IPS DF 4.7 (cell line): ENCODE measurements around the gene SDHAF2.
"Not testable (repeated sequence)": the region's sequence is repeated elsewhere in the genome, so short reads cannot be mapped to it uniquely, and the experiment has no call there.

Experiments
- DNase-seq: peaks from one replicate; pipeline ENCODE4 v3.0.0-alpha.2; 2013; ENCODE audit warnings: low spot score; ENCODE audit errors: extremely low read depth

Gene SDHAF2

DNA sequence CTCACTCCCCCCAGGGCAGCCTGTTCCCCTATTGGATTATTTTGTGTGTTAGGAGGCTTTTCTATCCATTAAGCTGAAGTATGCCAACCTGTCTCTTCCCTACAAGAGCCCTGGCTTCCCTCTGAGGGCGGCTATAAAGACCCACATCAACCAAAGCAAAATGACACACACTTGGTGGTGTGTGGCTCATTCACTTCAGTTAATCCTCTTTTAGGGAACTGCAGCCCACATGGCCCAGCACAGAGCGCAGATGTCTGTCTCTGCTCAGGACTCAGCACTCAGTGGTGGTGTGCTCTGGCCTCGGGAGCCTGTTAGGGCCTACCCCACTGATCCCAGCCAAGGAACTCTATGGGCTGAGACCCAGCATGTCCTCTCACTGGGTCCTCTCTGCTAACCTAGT, 46.4 kb downstream of the SDHAF2 start:
- DNase-seq: no peak

DNA sequence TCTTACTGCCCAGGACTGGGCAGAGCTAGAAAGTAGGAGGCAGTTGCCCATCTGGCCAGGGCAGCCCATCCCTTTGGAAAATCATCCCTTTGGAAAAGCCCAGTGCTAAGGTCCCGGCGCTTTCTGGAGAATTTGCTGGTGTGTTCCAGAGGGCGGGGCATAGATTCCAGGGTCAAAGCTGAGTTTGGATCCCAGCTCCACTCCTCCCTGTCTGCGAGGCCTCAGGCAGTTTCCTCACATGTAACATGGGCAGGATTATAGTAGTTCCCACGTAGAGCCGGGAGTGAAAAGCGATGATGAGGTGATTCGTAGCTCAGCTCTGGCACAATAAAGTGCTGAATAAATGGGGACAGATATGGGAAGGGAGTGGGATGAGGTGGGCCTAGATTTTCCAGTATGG, 47.2 kb downstream of the SDHAF2 start:
- DNase-seq: no peak

DNA sequence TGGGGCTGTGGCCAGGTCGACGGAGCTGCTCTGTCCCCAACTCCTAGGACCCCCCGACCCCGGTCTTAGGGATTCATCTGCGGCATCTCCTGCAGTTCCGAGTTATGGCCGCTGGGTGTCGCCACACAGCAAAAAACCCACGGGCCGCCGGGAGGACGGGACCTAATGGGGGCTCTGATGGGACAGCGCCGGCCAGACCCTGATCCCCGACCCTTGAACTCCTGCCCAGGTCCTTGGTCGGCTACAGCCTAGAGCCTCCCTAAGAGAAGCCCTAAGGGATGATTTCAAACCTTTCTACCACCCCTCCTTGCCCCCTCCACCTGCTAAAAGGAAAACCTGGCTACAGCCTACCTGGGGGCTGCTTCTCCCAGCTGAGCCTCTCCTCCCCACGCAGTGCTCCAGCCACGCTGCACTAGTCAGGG, 47.8 kb downstream of the SDHAF2 start:
- DNase-seq: no peak

DNA sequence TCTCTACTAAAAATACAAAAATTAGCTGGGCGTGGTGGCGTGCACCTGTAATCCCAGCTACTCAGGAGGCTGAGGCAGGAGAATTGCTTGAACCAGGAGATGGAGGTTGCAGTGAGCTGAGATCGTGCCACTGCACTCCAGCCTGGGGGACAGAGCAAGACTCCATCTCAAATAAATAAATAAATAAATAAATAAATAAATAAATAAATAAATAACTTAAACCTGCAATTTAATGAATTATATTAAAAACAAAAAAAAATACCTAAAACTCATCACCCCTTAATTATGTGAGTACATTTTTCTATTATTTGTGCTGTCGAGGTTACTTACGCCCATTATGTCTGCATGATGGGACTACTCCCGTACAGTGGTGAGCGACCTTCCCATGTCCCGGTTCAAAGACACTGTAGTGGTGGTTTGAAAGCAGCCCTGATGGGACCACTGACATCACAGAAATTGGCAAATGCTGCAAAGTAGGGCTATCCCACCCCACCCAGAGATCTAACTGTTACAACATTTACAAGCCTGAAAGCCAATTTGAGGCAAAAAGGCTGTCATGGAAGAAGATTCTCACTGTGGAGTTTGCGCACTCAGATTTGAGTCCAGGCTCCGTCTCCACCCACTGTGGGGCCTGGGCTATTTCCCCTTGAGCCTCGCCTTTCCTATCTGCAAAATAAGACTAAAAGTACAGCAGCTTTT, 49.6 kb downstream of the SDHAF2 start:
- DNase-seq: not testable (repeated sequence)

DNA sequence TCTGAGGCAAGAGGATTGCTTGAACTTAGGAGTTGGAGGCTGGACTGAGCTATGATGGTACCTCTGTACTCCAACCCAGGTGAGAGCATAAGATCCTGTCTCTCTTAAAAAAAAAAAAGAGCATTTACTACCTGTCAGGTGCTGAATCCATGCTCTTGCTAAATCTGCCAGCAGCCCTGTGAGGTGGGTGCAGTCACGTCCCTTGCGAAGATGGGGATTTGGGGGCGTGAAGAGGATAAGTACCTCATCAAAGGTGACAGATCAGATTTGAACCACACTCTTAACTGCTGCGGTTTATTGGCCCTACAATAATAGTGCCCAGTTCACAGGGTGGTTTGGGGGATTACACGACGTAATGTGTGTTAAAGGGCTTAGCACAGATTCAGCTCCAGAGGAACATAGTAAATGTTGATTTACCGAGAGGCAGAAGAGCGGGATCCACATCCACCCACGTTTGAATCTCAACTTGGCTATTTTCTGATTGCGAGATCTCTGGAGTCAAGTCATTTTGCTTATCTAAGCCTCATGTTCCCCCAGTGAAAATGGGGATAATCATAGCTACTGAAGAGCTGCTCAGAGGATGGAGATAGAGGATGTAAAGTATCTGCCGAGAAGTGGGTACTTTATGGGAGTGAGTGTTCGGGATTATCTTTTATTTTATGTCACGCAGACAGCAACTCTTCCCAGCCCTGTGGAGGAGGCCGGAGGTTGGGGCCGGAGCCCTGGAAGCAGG, 50.5 kb downstream of the SDHAF2 start:
- DNase-seq: no peak

DNA sequence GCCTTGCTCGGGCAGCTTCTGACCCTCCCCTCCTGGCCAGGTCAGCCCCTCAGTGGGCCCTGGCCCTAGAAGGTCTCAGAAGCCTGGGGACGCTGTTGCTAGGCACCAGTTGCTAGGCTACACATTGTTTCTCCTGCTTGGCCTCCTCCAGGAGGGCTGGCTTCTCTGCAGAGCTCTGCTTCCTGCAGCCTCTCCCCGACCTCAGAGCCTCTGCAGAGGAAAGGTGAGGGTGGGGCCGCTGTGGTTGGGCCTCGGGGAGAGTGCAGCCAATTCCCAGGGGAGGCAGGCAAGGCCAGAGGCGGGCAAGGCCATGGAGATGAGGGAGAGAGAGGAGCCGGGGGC, 51.0 kb downstream of the SDHAF2 start:
- DNase-seq: no peak

DNA sequence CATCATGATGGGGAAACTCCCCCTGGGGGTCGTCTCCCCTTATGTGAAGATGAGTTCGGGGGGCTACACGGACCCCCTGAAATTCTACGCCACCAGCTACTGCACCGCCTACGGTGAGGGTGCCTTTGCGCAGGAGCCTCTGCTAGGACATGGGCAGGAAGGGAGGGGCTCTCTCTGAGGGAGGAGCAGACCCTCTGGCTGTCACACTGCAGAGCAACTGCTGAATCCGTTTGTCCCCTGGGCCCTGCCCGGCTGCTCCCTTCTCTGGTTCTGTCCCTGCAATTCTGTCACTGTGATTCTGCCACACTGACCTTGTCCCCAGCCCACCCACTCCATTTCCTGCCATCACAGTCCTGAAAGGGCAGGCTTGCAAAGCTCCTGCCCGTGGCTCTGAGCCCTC, 51.9 kb downstream of the SDHAF2 start:
- DNase-seq: no peak

DNA sequence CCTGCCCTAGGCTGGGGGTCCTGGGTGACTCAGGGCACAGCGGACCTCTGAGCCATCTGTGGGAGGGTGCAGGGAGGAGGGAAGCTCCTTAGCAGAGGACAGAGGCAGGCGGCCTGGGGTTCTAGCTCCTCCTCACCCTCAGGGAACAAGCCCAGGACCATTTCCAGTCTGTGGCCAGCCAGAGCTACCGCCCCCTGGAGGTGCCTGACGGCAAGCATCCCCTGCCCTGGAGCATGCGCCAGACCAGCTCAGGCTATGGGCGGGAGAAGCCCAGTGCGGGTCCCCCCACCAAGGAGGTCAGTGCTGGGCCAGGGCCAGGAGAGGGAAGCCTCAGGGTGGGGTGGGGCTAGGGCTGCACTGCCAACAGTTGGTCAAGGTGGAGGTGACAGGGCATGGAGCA, 52.6 kb downstream of the SDHAF2 start:
- DNase-seq: no peak

DNA sequence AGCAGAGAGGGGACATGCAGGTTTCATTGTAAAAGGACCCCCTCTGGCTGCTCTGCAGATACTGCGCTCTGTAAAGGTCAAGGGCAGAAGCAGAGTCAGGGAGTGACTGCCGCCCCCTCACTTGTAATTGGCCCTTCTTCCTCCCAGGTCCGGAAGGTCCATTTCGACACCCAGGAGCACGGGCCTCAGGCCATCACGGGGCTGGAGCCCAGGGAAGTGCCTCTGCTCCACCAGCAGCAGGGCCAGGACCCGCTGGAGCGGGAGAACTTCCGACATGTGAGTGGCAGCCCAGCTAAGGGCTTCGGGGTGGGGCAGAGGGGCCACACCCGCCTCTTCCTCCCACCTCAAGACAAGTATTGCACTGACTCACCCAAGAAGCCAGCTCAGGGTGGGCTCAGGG, 54.6 kb downstream of the SDHAF2 start:
- DNase-seq: no peak

DNA sequence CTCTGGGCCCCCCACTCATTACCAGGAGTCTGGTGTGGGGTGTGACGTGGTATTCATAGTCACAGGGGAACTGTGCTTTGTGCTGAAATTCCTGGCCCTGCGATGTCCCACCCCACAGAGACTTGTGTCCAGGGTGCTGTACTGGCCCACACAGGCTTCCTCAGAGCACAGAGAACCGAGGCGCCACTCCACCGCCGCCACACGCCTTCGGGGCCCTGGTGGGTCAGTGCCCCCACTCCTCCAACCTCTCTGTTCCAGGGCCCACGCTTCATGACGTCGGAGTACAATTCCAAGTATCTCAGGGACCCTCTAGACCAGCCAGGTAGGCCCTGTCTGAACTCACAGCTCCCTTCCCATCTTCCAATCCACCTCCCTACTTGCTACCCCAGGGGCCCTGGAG, 55.2 kb downstream of the SDHAF2 start:
- no peak for DNase-seq

DNA sequence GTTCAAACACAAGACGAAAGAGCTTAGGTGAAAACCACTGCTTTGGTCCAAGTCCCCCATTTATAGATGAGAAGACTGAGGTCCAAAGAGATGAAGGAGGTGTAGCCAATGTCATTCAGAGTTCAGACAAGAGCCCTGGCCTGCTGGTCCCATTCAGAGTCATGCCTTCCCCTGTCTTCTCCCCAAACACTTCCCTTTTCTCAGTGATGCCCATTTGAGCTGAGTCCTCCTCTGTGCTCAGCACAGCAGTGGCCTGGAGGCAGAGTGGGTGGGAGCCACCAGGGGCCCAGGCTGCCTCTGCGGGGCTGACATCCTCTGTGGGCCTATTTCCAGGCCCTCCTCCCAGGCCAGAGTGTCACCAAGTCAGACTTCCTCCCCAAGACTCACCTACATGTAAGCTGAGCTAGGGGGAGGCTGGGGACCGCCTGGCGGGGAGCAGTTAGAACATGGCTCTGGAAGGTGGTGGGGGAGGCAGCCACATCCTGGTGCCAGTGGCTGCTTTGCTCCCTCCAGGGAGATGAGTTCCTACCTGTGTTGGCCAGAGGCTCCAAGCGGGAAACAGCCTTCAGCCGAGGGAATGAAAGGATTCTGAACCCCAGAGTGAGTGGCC, 56.2 kb downstream of the SDHAF2 start:
- no peak for DNase-seq

DNA sequence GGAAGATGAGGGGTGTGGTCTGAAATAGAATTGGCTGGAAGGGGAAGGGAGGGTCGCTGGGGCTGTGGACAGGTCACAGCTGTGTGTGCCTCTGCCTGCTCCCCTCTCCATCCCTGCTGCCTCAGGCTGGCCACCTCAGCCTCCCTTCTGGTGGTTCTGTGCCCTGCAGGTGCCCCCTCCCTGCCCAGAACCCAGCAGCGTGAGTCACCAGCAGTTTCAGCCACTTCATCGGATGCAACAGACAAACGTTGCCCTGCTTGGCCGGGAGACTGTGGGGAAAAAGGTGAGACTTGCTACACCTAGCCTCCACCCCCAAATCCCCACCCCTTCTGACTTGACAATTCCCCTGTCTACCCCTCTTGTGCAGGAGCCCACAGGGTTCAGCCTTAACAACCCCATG, 56.9 kb downstream of the SDHAF2 start:
- DNase-seq: no peak

DNA sequence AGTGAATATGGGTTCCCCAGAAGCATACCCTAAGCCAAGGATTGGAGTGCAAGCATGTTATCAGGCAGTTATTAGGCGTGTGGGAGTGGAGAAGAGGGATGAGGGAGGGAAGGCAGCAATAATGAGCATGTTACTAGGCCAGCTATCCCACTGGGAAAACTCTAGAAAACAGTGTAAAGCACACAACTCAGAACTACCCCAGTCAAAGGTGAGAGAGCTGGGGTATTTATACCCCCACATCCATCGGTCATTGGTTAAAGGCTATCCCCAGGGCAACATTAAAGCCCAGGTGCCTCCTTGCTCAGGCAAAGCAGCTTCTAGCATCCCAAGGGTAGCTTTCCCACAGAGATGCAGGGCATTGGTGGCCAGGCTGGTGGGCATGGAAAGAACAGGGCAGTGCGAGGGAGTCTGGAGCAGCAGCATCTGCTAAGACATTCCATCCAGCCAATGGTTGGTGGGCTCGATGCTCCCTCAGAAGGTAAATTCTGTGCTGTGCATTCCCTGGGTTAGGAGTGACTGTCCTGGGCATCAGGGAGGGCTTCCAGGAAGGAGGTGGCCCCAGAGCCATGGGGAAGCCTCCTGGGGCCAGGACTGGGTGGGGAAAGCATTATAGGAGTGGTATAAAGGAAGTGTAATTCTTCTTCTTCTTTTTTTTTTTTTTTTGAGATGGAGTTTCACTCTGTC, 57.6 kb downstream of the SDHAF2 start:
- no peak for DNase-seq

DNA sequence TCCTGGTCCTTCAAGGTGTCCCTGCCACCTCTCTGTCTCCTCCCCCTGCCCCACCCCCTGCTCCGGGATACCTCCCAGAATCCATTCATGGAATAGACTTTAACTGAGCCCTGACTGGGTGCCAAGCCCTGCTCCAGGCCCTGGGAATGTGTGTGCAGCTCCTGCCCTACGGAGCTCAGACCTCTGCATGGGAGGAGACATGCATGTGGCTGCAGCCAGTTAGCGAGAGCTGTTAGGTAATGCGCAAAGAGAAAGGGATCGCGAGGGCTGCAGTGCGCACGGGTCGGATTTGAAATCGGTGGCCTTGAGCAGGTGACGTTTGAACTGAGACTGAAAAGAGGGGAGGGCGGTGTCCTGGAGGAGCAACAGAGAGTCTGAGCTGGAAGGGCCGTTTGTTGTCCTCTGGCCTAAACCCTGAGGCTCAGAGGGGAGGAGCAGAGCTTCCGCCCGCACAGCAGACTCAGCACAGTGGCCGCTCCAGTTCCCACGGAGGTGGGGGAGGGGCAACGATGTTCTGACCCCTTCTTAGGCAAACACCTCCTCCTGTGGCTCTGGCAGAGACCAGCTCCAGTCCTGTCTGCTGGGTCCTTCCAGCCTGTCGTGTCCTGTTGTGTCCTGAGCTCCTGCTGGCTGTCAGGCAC, 58.8 kb downstream of the SDHAF2 start:
- DNase-seq: no peak

DNA sequence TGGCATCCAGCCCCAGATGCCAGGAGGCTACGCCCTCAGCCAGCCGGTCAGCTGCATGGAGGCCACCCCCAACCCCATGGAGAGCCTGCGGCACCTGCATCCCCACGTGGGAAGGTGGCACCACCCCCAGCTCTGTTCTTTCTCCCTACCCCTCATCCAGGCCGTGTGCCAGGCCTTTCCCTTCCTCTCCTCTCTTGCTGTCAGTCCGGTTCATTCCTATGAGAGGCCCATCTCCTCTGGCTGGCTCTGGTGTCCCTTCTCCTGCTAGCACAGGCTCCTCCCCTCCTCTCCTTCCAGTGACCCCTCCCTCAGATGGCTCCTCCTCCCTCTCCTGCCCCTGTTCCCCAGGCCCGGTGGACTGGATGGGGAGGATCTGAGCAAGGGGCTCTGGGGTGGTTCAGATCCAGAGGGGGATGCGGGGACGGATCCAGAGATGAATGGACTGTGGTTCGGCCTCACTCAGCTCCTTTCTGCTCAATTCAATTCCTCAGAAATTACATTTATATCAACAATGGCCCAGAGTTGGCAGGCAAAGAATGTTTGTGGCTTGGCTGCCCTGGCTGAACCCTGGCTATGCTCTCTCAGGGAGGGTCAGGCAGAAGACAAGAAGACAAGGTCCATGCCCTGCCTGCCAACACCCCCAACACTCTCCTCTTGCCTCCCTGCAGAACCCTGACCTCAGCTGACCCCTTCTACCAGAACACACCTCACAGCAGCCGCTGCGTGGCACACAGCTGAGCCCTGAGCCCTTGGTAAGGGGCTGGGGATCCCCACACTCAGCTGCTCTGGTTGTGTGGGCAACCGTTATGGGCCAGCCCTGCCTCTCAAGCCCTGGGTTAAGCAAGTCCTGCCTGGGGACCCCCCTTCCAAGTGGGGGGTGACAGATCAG, 60.2 kb downstream of the SDHAF2 start:
- DNase-seq: no peak

DNA sequence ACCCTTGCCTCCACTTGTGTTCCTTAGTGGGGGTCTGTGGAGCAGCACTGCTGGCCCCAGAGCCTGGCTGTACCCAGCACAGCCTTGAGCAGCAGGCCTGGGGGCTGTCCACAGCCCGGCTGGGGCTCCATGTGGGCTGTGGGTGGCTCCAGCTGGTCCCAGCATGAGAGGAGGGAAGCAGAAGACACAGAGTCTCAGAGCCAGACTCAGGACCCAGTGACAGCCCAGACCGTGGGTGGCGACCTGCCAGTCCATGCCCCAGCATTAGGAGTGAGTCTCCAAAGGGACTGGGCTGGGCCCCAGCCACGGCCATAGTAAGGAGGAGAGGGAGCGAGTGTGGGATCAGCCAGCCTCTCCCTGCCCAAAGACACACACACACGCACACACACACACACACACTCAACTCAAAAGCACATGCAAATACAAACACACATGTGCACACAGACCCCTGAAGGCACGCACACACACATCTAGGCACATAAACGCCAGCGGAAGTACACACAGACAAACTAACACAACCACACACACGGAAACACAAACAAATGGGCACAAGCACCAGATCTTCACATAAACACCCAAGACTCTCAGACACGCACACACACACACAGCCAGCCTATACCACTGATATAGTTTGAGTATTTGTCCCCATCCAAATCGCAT, 61.9 kb downstream of the SDHAF2 start:
- no peak for DNase-seq

DNA sequence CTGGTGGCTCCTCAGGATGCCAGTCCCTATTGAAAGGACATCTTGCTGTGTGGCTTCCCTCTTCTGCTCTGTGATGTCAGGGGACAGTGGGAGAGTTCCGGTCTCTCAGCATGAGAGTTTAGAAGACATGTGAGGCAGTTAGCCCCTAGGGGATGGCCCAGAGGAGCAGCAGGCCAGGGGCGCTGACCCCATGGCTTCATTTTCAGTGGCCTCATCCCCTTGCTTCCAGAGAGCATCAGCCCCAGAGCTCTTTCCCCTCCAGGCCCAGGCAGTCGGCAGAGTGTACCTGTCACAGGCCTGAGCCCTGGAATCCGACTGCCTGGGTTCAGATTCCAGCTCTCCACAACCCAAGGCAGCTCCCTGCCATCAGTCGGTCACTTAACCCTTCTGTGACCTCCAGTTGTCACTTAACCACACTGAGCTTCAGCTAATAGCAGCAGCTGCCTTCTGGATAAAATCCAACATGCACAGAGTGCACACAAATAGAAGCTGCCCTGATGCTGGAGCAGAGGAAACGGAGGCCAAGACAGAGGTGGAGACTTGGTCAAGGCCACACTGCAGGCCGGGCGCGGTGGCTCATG, 64.5 kb downstream of the SDHAF2 start:
- DNase-seq: no peak

DNA sequence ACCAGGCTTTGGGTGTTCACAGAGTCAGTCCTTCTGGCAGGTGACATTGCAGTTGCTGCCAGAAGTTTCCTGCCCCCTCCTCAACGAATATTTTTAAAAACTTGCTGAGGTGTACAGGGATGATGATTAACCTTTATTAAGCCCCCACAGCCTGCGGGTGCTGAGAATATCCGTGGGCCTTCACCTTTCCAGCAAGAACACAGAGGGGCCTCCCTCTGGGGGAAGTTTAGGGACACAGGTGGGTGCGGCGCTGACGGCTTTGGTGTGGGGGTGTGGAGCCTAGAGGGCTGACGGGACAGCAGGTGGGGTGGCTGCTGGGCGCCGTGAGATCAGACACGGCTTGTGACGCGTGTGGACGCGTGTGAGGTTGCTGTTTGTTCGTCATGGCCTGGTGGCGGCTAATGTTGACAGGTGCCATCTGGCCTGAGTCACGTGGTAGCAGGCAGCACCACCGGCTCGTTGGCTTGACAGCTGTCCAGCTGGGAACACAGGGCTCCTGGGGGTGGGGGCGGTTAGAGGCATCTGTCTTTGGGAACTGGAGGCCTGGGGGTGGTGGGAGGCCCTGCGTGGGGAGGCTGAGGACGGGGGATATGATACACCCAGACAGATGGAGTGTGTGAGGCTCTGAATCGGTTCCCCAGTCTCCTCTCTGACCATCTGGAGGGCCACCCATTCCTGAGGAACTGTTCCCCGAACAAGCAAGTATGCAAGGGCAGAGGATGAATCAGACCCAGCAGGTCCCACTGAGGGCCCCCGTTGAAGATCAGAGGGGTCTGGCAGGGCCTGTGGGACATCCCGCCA, 66.1 kb downstream of the SDHAF2 start:
- DNase-seq: no peak
